Tibial nerve (tissue), 3 donors: ENCODE data around the gene TGOLN2.

Experiments used
- CTCF ChIP-seq, 5 experiments: fragments of 200-600 bp in 3 of 5; fragments of 450-650 bp in 2 of 5; sonication (generic) in 3 of 5; IDR thresholded peaks; one replicate each; pipeline ENCODE4 v1.5.1; 2016 to 2019; ENCODE audit warnings: antibody characterized with exemption in 5 of 5, mild to moderate bottlenecking in 3 of 5, moderate library complexity in 2 of 5
- POLR2A ChIP-seq, 2 donors: fragments of 450-650 bp; IDR thresholded peaks; one replicate each; pipeline ENCODE4 v1.6.1; 2017; ENCODE audit warnings: antibody characterized with exemption in 2 of 2, mild to moderate bottlenecking in 2 of 2, moderate library complexity in 2 of 2

GRCh38 chr2:85302121-85302520, 25.7 kb downstream of the TGOLN2 start:
- no peak for TF ChIP-seq CTCF (IDR thresholded peaks at IDR 0.05)
- TF ChIP-seq POLR2A (IDR thresholded peaks at IDR 0.05), result no peak
